Stimulated activated CD8-positive, alpha-beta memory T cell treated with anti-CD3 and anti-CD28 coated beads, Interleukin-12 subunit alpha, Interleukin-12 subunit beta, amount 100 ng/mL, for 1 hour (primary cell): ENCODE measurements around the gene FLOT1.

Experiments used
- DNase-seq: peaks from one replicate; pipeline ENCODE4 v3.0.0-alpha.2; 2020; ENCODE audit warnings: low read depth

The FLOT1 gene

DNA sequence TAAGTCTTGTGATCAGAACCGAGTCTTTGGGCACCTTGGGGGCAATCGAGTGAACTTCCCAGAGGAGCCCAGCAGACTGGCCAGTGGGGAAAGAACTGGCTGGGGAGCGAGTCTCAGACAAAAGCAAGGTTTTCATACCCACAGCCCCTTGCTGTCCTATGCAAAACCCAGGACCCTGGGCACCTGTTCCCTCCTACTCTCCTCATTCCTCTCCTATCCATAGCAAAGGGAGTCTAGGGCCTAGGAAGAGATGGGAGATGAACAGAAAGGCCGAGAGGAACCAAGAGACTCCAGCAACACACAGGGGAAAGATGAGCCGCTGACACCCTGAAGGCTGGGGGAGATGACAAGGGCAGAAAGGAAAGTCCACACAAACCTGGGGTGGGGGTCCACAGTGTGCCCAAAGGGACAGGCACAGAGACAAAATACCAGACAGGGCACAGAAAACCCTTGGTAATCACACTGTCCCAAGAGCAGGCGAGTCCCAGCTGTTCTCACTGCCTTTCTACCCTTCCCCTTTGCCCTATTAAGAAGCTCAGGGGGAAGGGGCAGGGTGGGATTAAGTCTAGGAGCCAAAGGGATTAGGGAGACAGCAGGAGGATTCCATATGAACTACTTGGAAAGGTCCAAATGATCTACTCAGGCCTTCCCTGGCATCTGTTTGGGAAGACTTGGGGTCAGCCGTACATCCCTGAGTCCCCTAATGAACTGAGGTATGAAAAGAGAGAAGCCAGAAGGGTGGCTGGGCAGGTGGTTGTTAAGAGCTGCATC lies 62.5 kb downstream of the FLOT1 start:
- DNase-seq: no peak

- DNase-seq: peak; percentile 87
Observed at GRCh38 chr6:30678964-30679726, 63.3 kb downstream of the FLOT1 start.
